ENCODE results near the gene SART1. TPM values are rescaled to one million over a fixed set of nuclear protein-coding genes. Genes with fewer than 3 reads are reported as not detected.

SART1 gene
- total RNA-seq (10 to 100 TPM; 69.9 to 70.2 TPM), polyA plus RNA-seq (50.1 TPM)

GRCh38 chr11:65961267-65962140 is at the start of gene SART1:
Gene SART1, plus strand, starts transcription at chr11:65961734. Its CDS starts 47 bp downstream, at chr11:65961781.
- POLR2A ChIA-PET = interaction anchor here (1.4 to 2.2 kb wide), 2 partner anchors 71 to 73 kb away, joined by 4 to 7 read pairs; partner anchors contain the start of genes CCDC85B and FIBP

GRCh38 chr11:65912845-65913244 is 48.7 kb upstream of the SART1 start:
- no peaks in the 10 kb centered on the region for H3K9me3 Mint-ChIP-seq

More at GRCh38 chr11:65961267-65962140, at the start of gene SART1:
- Histone ChIP-seq H3K4me1 (ENCODE audit: insufficient read depth, low read length) (peaks cover 38% of the 10 kb centered on the region), H3K27ac (ENCODE audit: low read depth, low read length) (peak within 1 kb of the TSS; percentile 91), H3K27me3 (ENCODE audit: insufficient read depth, low read length, poor library complexity, severe bottlenecking) (no peaks in the 10 kb centered on the region), H3K36me3 (ENCODE audit: insufficient read depth, low read length) (peaks cover 22% of the 10 kb centered on the region), H3K4me3 (ENCODE audit: low read length) (peak within 1 kb of the TSS; percentile 99), H3K9me3 (ENCODE audit: low read length) (no peaks in the 10 kb centered on the region)
- Mint-ChIP-seq H3K36me3 (peaks cover 3 to 46% (median 4%) of the 10 kb centered on the region in 3 donors), H3K9me3 (no peaks in the 10 kb centered on the region), H3K4me1 (peaks cover 32 to 54% (median 52%) of the 10 kb centered on the region in 3 donors), H3K27ac (peak within 1 kb of the TSS; percentile 95 to 99 (median 98)), H3K4me3 (peak within 1 kb of the TSS; percentile 92 to 99 (median 97)), H3K27me3 (no peaks in the 10 kb centered on the region)
- peak; percentile 95 to 99 (median 96) for DNase-seq
- CTCF ChIA-PET = interaction anchor here (1.1 to 1.4 kb wide), 5 partner anchors 71 to 101 kb away, joined by 3 to 8 read pairs (median 6); partner anchors contain the start of genes CCDC85B, FIBP and MUS81

GRCh38 chr11:65915101-65915820 is 46.3 kb upstream of the SART1 start:
- Histone ChIP-seq H3K9me3 (ENCODE audit: low read length) (no peaks in the 10 kb centered on the region), H3K4me3 (ENCODE audit: low read length) (no peak overlapping the region), H3K36me3 (ENCODE audit: insufficient read depth, low read length) (peaks cover 6% of the 10 kb centered on the region), H3K4me1 (ENCODE audit: insufficient read depth, low read length) (peaks cover 29% of the 10 kb centered on the region), H3K27me3 (ENCODE audit: insufficient read depth, low read length, poor library complexity, severe bottlenecking) (no peaks in the 10 kb centered on the region), H3K27ac (ENCODE audit: low read depth, low read length) (no peak overlapping the region)
- peaks cover 0 to 22% (median 3%) of the 10 kb centered on the region in 3 donors for H3K36me3 Mint-ChIP-seq
- DNase-seq = no peak
- peaks cover 22 to 41% (median 25%) of the 10 kb centered on the region in 3 donors for H3K4me1 Mint-ChIP-seq
- ChIA-PET CTCF (interaction anchor here (1.4 kb wide), 1 partner anchor 27 kb away, joined by 4 read pairs; the partner anchor contains the start of gene FIBP), POLR2A (interaction anchor here (0.8 kb wide), 1 partner anchor 65 kb away, joined by 4 read pairs; no protein-coding TSS in a partner anchor)
- no peaks in the 10 kb centered on the region for H3K9me3 Mint-ChIP-seq
- H3K4me3 Mint-ChIP-seq = peak overlapping the region in 5 of 7 donors; percentile 30 to 80 (median 40)
- H3K27me3 Mint-ChIP-seq = peaks cover 3 to 4% of the 10 kb centered on the region in 2 donors
- H3K27ac Mint-ChIP-seq = peak overlapping the region in 5 of 8 donors; percentile 5 to 63 (median 19)

More at GRCh38 chr11:65912845-65913244, 48.7 kb upstream of the SART1 start:
- no peak overlapping the region for H3K4me3 ChIP-seq (ENCODE audit: low read length)
- ChIA-PET POLR2A (no interaction called here), CTCF (interaction anchor here (1.6 kb wide), 1 partner anchor 39 kb away, joined by 4 read pairs; no protein-coding TSS in a partner anchor)
- H3K27me3 ChIP-seq (ENCODE audit: insufficient read depth, low read length, poor library complexity, severe bottlenecking) = no peaks in the 10 kb centered on the region
- no peak for DNase-seq
- Mint-ChIP-seq H3K27me3 (peaks cover 3 to 10% of the 10 kb centered on the region in 2 donors), H3K4me1 (peaks cover 20 to 35% (median 28%) of the 10 kb centered on the region in 3 donors), H3K4me3 (no peak overlapping the region), H3K27ac (no peak overlapping the region), H3K36me3 (peaks cover 0 to 11% (median 3%) of the 10 kb centered on the region in 3 donors)
- no peak overlapping the region for H3K27ac ChIP-seq (ENCODE audit: low read depth, low read length)
- H3K4me1 ChIP-seq (ENCODE audit: insufficient read depth, low read length) = peaks cover 20% of the 10 kb centered on the region
- H3K9me3 ChIP-seq (ENCODE audit: low read length) = no peaks in the 10 kb centered on the region
- H3K36me3 ChIP-seq (ENCODE audit: insufficient read depth, low read length) = peaks cover 6% of the 10 kb centered on the region

GRCh38 chr11:65915821-65916251 is 45.7 kb upstream of the SART1 start:
- Histone ChIP-seq H3K4me3 (ENCODE audit: low read length) (no peak overlapping the region), H3K27ac (ENCODE audit: low read depth, low read length) (no peak overlapping the region), H3K9me3 (ENCODE audit: low read length) (no peaks in the 10 kb centered on the region), H3K27me3 (ENCODE audit: insufficient read depth, low read length, poor library complexity, severe bottlenecking) (no peaks in the 10 kb centered on the region), H3K4me1 (ENCODE audit: insufficient read depth, low read length) (peaks cover 35% of the 10 kb centered on the region), H3K36me3 (ENCODE audit: insufficient read depth, low read length) (peaks cover 6% of the 10 kb centered on the region)
- ChIA-PET POLR2A (no interaction called here), CTCF (interaction anchor here (1.4 kb wide), 1 partner anchor 27 kb away, joined by 4 read pairs; the partner anchor contains the start of gene FIBP)
- Mint-ChIP-seq H3K9me3 (no peaks in the 10 kb centered on the region), H3K27me3 (peaks cover 3 to 4% of the 10 kb centered on the region in 2 donors), H3K4me1 (peaks cover 22 to 47% (median 25%) of the 10 kb centered on the region in 3 donors), H3K36me3 (peaks cover 0 to 26% (median 3%) of the 10 kb centered on the region in 3 donors), H3K4me3 (peak overlapping the region in 1 of 7 donors; percentile 69), H3K27ac (peak overlapping the region in 3 of 8 donors; percentile 54 to 87 (median 78))
- no peak for DNase-seq

GRCh38 chr11:65916391-65916790 is 45.1 kb upstream of the SART1 start:
- Histone ChIP-seq H3K27ac (ENCODE audit: low read depth, low read length) (no peak overlapping the region), H3K36me3 (ENCODE audit: insufficient read depth, low read length) (peaks cover 6% of the 10 kb centered on the region), H3K4me3 (ENCODE audit: low read length) (no peak overlapping the region), H3K27me3 (ENCODE audit: insufficient read depth, low read length, poor library complexity, severe bottlenecking) (no peaks in the 10 kb centered on the region), H3K9me3 (ENCODE audit: low read length) (no peaks in the 10 kb centered on the region), H3K4me1 (ENCODE audit: insufficient read depth, low read length) (peaks cover 38% of the 10 kb centered on the region)
- ChIA-PET CTCF (interaction anchor here (1.4 kb wide), 1 partner anchor 28 kb away, joined by 4 read pairs; the partner anchor contains the start of gene FIBP), POLR2A (no interaction called here)
- Mint-ChIP-seq H3K27ac (peak overlapping the region in 5 of 8 donors; percentile 20 to 94 (median 78)), H3K9me3 (no peaks in the 10 kb centered on the region), H3K36me3 (peaks cover 0 to 27% (median 3%) of the 10 kb centered on the region in 3 donors), H3K4me1 (peaks cover 22 to 47% (median 25%) of the 10 kb centered on the region in 3 donors), H3K4me3 (peak overlapping the region; percentile 66 to 96 (median 89)), H3K27me3 (peaks cover 3 to 4% of the 10 kb centered on the region in 2 donors)
- DNase-seq = no peak

GRCh38 chr11:65917077-65917433 is 44.5 kb upstream of the SART1 start:
- Histone ChIP-seq H3K4me1 (ENCODE audit: insufficient read depth, low read length) (peaks cover 38% of the 10 kb centered on the region), H3K4me3 (ENCODE audit: low read length) (no peak overlapping the region), H3K36me3 (ENCODE audit: insufficient read depth, low read length) (peaks cover 6% of the 10 kb centered on the region), H3K27me3 (ENCODE audit: insufficient read depth, low read length, poor library complexity, severe bottlenecking) (no peaks in the 10 kb centered on the region), H3K27ac (ENCODE audit: low read depth, low read length) (no peak overlapping the region), H3K9me3 (ENCODE audit: low read length) (no peaks in the 10 kb centered on the region)
- peaks cover 22 to 49% (median 27%) of the 10 kb centered on the region in 3 donors for H3K4me1 Mint-ChIP-seq
- no peak for DNase-seq
- H3K36me3 Mint-ChIP-seq = peaks cover 0 to 32% (median 3%) of the 10 kb centered on the region in 3 donors
- peaks cover 0 to 3% of the 10 kb centered on the region in 2 donors for H3K27me3 Mint-ChIP-seq
- CTCF ChIA-PET = interaction anchor here (1.0 to 2.5 kb wide), 3 partner anchors 27 to 57 kb away, joined by 3 to 33 read pairs (median 8); partner anchors contain the start of genes CCDC85B, FIBP and MUS81
- H3K9me3 Mint-ChIP-seq = no peaks in the 10 kb centered on the region
- POLR2A ChIA-PET = interaction anchor here (0.5 to 2.3 kb wide), 2 partner anchors 24 to 137 kb away, joined by 3 to 11 read pairs; no protein-coding TSS in a partner anchor
- H3K27ac Mint-ChIP-seq = peak overlapping the region in 7 of 8 donors; percentile 46 to 94 (median 78)
- peak overlapping the region; percentile 79 to 96 (median 89) for H3K4me3 Mint-ChIP-seq

Data from CD8-positive, alpha-beta memory T cell (primary cell).